Measurements from ENCODE around the gene SHMT2.

GRCh38 chr12:57195186-57195585, 34.3 kb upstream of the SHMT2 start:
- TF ChIP-seq CTCF (IDR thresholded peaks at IDR 0.05) (no peak), POLR2A (IDR thresholded peaks at IDR 0.05) (no peak)
